ENCODE measurements around the gene TNFAIP2.

- TF ChIP-seq, protein P1, sequence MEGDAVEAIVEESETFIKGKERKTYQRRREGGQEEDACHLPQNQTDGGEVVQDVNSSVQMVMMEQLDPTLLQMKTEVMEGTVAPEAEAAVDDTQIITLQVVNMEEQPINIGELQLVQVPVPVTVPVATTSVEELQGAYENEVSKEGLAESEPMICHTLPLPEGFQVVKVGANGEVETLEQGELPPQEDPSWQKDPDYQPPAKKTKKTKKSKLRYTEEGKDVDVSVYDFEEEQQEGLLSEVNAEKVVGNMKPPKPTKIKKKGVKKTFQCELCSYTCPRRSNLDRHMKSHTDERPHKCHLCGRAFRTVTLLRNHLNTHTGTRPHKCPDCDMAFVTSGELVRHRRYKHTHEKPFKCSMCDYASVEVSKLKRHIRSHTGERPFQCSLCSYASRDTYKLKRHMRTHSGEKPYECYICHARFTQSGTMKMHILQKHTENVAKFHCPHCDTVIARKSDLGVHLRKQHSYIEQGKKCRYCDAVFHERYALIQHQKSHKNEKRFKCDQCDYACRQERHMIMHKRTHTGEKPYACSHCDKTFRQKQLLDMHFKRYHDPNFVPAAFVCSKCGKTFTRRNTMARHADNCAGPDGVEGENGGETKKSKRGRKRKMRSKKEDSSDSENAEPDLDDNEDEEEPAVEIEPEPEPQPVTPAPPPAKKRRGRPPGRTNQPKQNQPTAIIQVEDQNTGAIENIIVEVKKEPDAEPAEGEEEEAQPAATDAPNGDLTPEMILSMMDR (conservative IDR thresholded peaks at IDR 0.05; ENCODE audit: low read depth, low read length): no peak
- TF ChIP-seq POLR2A (IDR thresholded peaks at IDR 0.05; ENCODE audit: low read depth, low read length) (no peak), NFE2L2 (IDR thresholded peaks at IDR 0.05; ENCODE audit: low read depth, low read length) (no peak), RAD21 (IDR thresholded peaks at IDR 0.05; ENCODE audit: low read length) (no peak)
These were observed 4.4 kb upstream of the TNFAIP2 start for GRCh38 chr14:103118663-103119404.

Data from IMR-90 (cell line).